Common myeloid progenitor, CD34-positive (primary cell): Measurements from ENCODE around the gene KATNA1.
A peak's percentile ranks its signal among the peaks of the same experiment; 100 is the strongest.

ENCODE experiments used
- CTCF ChIA-PET: fragments of 350-600 bp; sonication (Branson Sonifier 250); formaldehyde crosslinking; loops from one replicate; lab custom pipeline; 2021; ENCODE audit warnings: antibody characterized with exemption; lab: Charles Lee
- POLR2A ChIA-PET: fragments of 350-600 bp; sonication (Branson Sonifier 250); formaldehyde crosslinking; loops from one replicate; lab custom pipeline; 2021; ENCODE audit warnings: antibody characterized with exemption; lab: Charles Lee
- DNase-seq, 3 donors: peaks; one replicate each; pipeline versions ENCODE4 v3.0.0 to v3.0.0-alpha.2; 2013
- H3K27ac ChIP-seq, 2 experiments: 1 replicate in 1 of 2; 2 replicates in 1 of 2; pipeline ENCODE4 v1.7.0; 2013; ENCODE audit warnings: inconsistent platforms in 2 of 2, low read length in 2 of 2, mild to moderate bottlenecking in 2 of 2, low read depth in 1 of 2, moderate library complexity in 1 of 2; ENCODE audit not compliant: severe bottlenecking in 2 of 2, insufficient read depth in 1 of 2, poor library complexity in 1 of 2
- H3K27me3 ChIP-seq, 5 experiments: replicated peaks in 2 of 5; 1 replicate in 3 of 5; 2 replicates in 2 of 5; pipeline versions ENCODE4 v1.6.1 to v1.7.0; 2013; ENCODE audit warnings: low read length in 4 of 5, mild to moderate bottlenecking in 2 of 5, moderate library complexity in 2 of 5, inconsistent platforms in 1 of 5; ENCODE audit not compliant: insufficient read depth in 5 of 5, control insufficient read depth in 4 of 5
- H3K36me3 ChIP-seq, 4 experiments: 1 replicate in 2 of 4; 2 replicates in 2 of 4; pipeline versions ENCODE4 v1.6.1 to v1.7.0; 2013; ENCODE audit warnings: low read length in 3 of 4, control low read depth in 1 of 4, mild to moderate bottlenecking in 1 of 4; ENCODE audit not compliant: control insufficient read depth in 4 of 4, insufficient read depth in 4 of 4
- H3K4me1 ChIP-seq, 4 experiments: 1 replicate in 3 of 4; 2 replicates in 1 of 4; pipeline versions ENCODE4 v1.6.1 to v1.7.1; 2013; ENCODE audit warnings: low read length in 3 of 4, mild to moderate bottlenecking in 3 of 4, control low read depth in 1 of 4, inconsistent platforms in 1 of 4, moderate library complexity in 1 of 4; ENCODE audit not compliant: control insufficient read depth in 4 of 4, insufficient read depth in 4 of 4; ENCODE audit errors: control extremely low read depth in 1 of 4
- H3K4me3 ChIP-seq, 7 experiments: 1 replicate in 4 of 7; 2 replicates in 3 of 7; pipeline versions ENCODE4 v1.5.1 to v1.7.0; 2013; ENCODE audit warnings: mild to moderate bottlenecking in 7 of 7, low read length in 6 of 7, moderate library complexity in 6 of 7, inconsistent platforms in 2 of 7, low read depth in 2 of 7, control low read depth in 1 of 7; ENCODE audit not compliant: insufficient read depth in 4 of 7, control insufficient read depth in 1 of 7; ENCODE audit errors: extremely low read depth in 1 of 7
- H3K9me3 ChIP-seq, 5 experiments: 1 replicate in 4 of 5; 2 replicates in 1 of 5; pipeline versions ENCODE4 v1.6.1 to v1.7.1; 2013; ENCODE audit warnings: low read length in 4 of 5, mild to moderate bottlenecking in 2 of 5, inconsistent platforms in 1 of 5, low read depth in 1 of 5, moderate library complexity in 1 of 5; ENCODE audit not compliant: control insufficient read depth in 4 of 5, insufficient read depth in 2 of 5; ENCODE audit errors: control extremely low read depth in 1 of 5
- WGBS: methylation state at CpG from one replicate; pipeline ENCODE4 v1.1.5; 2013; ENCODE audit not compliant: insufficient coverage; 5-methylcytosine and 5-hydroxymethylcytosine counted together

The KATNA1 gene

DNA sequence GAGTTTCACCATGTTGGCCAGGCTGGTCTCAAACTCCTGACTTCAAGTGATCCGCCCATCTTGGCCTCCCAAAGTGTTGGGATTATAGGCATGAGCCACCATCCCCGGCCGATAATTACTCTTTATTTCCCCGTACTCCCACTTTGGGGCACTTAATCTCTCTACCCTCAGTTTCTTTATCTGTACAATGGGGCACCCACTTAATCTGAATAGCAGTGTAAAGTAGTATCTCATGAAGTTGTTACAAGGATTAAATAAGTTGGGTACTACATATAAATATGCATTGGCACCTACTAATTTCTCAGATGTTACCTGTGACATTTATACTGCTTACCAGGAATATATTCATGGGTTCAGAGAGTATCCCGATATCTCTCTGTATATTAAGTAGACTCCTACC, 67.2 kb downstream of the KATNA1 start:
- WGBS = 96% methylated on average over 3 of the region's 5 CpGs
- POLR2A ChIA-PET = no interaction called here

DNA sequence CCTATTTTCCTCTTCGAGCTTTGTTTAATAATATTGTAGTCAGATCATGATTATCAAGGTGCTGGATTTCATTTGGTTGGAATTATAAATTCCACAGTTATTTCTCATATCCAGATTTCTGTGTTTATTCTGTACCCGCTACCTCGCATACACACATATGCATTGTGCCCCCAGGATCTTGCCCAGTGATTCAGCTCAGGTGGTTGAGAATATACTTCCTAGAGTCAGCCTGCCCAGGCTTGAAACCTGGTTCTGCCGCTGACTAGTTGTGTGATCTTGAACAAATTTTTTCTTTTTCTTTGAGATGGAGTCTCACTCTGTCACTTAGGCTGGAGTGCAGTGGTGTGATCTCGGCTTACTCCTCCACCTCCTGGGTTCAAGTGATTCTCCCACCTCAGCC, 67.6 kb downstream of the KATNA1 start:
- Histone ChIP-seq H3K27me3 (no peaks in the 10 kb centered on the region), H3K27ac (no peak overlapping the region), H3K9me3 (no peaks in the 10 kb centered on the region), H3K4me1 (no peaks in the 10 kb centered on the region), H3K36me3 (peaks cover 18 to 57% (median 27%) of the 10 kb centered on the region in 4 experiments), H3K4me3 (no peak overlapping the region)
- ChIA-PET POLR2A (no interaction called here), CTCF (interaction anchor here (1.3 kb wide), 1 partner anchor 11 kb away, joined by 4 read pairs; no protein-coding TSS in a partner anchor)
- DNase-seq = no peak
- 100% methylated on average over 3 of the region's 5 CpGs for WGBS

More for the DNA sequence above, 67.2 kb downstream of the KATNA1 start:
- no peak for DNase-seq
- CTCF ChIA-PET = no interaction called here
- Histone ChIP-seq H3K4me3 (no peak overlapping the region), H3K27ac (no peak overlapping the region), H3K36me3 (peaks cover 17 to 58% (median 31%) of the 10 kb centered on the region in 4 experiments), H3K9me3 (no peaks in the 10 kb centered on the region), H3K27me3 (no peaks in the 10 kb centered on the region), H3K4me1 (no peaks in the 10 kb centered on the region)

DNA sequence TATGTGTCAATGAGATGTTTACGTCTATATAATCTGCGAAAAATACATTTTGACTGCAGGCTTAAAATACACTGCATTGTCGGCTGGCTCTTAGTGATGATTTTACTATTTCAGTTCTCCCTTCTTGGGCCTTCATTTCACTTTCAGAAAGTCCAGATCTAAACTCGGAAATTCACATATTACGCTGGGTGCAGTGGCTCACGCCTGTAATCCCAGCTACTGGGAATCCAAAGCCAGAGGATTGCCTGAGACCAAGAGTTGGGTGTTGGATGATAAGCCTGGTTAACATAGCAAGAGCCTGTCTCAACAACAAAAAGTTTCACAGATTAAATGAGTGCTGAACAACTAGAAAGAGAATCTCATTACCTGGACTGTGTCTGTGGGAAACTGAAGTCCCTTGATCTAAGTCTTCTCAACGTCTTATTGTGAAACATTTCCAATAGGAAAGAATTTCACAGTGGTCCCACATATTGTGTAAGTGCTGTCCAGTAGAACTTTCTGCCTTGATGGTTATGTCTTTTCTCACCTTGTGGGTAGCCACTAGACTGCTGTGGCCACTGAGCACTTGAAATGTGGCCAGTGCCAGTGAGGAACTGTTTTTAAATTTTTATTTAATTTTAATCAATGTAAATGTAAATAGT, 80.4 kb downstream of the KATNA1 start:
- Histone ChIP-seq H3K36me3 (peaks cover 0 to under 1% (median 0%) of the 10 kb centered on the region in 4 experiments), H3K4me1 (peaks cover 5 to 16% (median 8%) of the 10 kb centered on the region in 4 experiments), H3K27ac (no peak overlapping the region), H3K27me3 (no peaks in the 10 kb centered on the region), H3K4me3 (no peak overlapping the region), H3K9me3 (no peaks in the 10 kb centered on the region)
- CTCF ChIA-PET = interaction anchor here (0.7 kb wide), 1 partner anchor 25 kb away, joined by 3 read pairs; no protein-coding TSS in a partner anchor
- WGBS = 99% methylated on average over 7 of the region's 7 CpGs
- POLR2A ChIA-PET = no interaction called here
- no peak for DNase-seq

DNA sequence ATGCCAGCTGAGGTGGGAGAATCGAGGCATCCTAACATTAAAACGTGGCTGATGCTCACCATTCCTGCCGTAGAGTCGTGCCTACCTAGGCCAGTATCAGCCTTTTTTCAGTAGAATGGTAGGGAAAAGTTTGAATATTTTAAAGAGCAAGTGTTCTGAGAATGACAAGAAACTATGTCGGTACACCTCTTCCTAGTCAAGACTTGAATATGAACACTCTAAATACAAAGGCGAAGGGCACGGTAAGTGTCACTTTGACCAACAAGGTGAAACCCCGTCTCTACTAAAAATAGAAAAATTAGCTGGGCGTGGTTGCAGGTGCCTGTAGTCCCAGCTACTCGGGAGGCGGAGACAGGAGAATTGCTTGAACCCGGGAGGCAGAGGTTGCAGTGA, 81.3 kb downstream of the KATNA1 start:
- WGBS = 47% methylated on average over 12 of the region's 12 CpGs
- no peaks in the 10 kb centered on the region for H3K36me3 ChIP-seq
- peak overlapping the region in 1 of 2 experiments; percentile 84 for H3K27ac ChIP-seq
- POLR2A ChIA-PET = no interaction called here
- DNase-seq = no peak
- H3K27me3 ChIP-seq = no peaks in the 10 kb centered on the region
- peak overlapping the region; percentile 87 to 98 (median 91) for H3K4me3 ChIP-seq
- H3K9me3 ChIP-seq = no peaks in the 10 kb centered on the region
- H3K4me1 ChIP-seq = peaks cover 5 to 16% (median 8%) of the 10 kb centered on the region in 4 experiments
- CTCF ChIA-PET = no interaction called here

DNA sequence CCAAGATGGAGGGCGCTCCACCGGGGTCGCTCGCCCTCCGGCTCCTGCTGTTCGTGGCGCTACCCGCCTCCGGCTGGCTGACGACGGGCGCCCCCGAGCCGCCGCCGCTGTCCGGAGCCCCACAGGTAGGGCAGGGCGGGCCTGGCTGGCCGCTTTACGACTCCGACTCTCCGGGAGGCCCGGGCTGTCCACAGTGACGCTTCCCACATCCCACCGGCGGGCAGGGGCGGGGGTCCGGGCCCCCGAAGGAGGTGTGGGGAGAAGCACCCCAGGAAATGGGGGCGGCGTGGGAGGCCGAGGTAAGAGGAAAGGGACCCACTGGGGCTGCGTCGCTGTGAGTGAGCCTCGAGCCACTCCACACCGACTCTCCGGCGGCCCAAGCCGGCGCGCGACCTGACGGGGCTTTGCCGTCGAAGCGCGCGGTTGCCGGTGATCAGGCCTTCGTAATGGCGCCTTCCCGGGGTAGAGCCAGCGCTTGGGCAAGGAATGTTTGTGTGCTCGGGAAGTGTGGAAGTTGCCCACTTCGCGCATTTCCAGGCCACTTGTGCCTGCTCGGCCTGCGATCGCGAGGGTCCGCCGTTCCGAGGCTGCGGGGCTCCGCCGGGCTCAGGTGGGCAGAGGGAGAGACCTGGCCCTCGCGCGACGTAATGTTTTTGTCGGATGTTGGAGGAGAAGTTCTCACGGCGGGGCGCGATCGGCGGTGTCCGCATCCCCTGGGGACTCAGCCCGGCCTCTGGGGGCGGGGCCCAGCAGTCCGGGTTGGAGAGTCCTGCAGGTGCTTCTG, 81.9 kb downstream of the KATNA1 start:
- H3K27me3 ChIP-seq = no peaks in the 10 kb centered on the region
- no peaks in the 10 kb centered on the region for H3K9me3 ChIP-seq
- peak; percentile 24 to 74 (median 65) for DNase-seq
- ChIA-PET POLR2A (no interaction called here), CTCF (interaction anchor here (6.4 kb wide), 1 partner anchor 18 kb away, joined by 92 read pairs; the partner anchor contains the start of gene PPIL4)
- no peaks in the 10 kb centered on the region for H3K36me3 ChIP-seq
- under 1% methylated on average over 73 of the region's 81 CpGs for WGBS
- H3K4me1 ChIP-seq = peaks cover 5 to 16% (median 8%) of the 10 kb centered on the region in 4 experiments
- H3K27ac ChIP-seq = peak overlapping the region; percentile 40 to 84
- peak overlapping the region; percentile 87 to 98 (median 91) for H3K4me3 ChIP-seq

DNA sequence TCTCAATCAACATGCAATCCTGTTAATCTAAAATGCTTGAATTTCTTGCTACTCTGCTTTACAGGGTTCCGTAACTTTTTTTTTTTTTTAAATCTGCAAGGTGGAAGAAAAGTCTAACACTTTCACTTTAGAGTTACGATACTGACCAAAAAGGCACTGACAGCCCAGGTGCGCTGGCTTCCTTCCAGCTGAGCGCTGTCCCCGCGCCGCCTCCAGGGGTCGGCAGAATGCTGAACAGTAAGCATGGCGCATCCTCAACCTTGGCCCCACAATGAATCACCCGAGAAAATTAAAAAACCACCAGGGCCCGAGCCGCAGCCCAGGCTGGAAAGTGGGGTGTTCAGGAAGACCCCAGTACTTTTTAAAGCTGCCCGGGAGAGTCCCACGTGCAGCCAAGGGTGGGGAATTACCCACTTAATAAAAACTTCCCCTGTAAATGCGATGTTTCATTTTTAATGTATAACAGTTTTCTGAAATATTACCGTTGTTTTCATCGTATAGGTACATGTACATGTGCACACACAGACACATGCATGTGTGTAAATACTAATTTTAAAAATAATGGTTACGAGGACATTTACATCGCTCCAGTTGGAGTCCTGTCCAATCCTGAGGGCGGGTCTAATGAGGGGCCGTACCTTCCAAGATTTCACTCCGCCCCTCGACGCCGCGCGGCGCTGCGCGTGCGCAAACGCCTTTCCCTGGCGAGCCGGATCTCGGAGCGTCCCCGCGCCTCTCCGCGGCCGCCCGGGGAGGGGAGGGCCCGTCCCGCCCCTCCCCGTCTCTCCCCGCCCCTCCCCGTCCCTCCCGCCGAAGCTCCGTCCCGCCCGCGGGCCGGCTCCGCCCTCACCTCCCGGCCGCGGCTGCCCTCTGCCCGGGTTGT, 82.7 kb downstream of the KATNA1 start, which contains the start of gene GINM1:
GINM1 (plus strand) TSS at position 849 of the 883 bp plus-strand sequence. CDS start 40 bp downstream, outside the sequence.
- WGBS = 0% methylated on average over 32 of the region's 59 CpGs
- Histone ChIP-seq H3K27ac (peak within 1 kb of the TSS; percentile 40 to 84), H3K27me3 (no peaks in the 10 kb centered on the region), H3K4me1 (peaks cover 5 to 16% (median 8%) of the 10 kb centered on the region in 4 experiments), H3K9me3 (no peaks in the 10 kb centered on the region), H3K36me3 (no peaks in the 10 kb centered on the region), H3K4me3 (peak within 1 kb of the TSS; percentile 87 to 98 (median 92))
- ChIA-PET CTCF (interaction anchor here (0.9 to 6.4 kb wide), 2 partner anchors 9 to 17 kb away, joined by 3 to 92 read pairs; partner anchors contain the start of gene PPIL4), POLR2A (interaction anchor here (0.7 kb wide), 1 partner anchor 794 kb away, joined by 3 read pairs; no protein-coding TSS in a partner anchor)
- DNase-seq = peak; percentile 91 to 96 (median 94)
